Bronchial epithelial cell (primary cell): ENCODE measurements around the gene ABCA4. TPM values are rescaled to one million over a fixed set of nuclear protein-coding genes. Genes with fewer than 3 reads are reported as not detected.

Source experiments
- DNase-seq: peaks from one replicate; pipeline ENCODE4 v3.0.0-alpha.2; 2010; ENCODE audit warnings: low read depth
- FAIRE-seq: peaks from 2 replicates; lab custom pipeline; 2011; peaks lifted over from hg19 to GRCh38; lab: Jason Lieb, UNC
- H3K27me3 ChIP-seq: 2 replicates; pipeline ENCODE4 v1.5.1; 2011; ENCODE audit warnings: low read length; ENCODE audit not compliant: control insufficient read depth, insufficient read depth
- H3K36me3 ChIP-seq: 2 replicates; pipeline ENCODE4 v1.5.1; 2011; ENCODE audit warnings: low read length; ENCODE audit not compliant: control insufficient read depth, insufficient read depth
- H3K4me3 ChIP-seq: 2 replicates; pipeline ENCODE4 v1.5.1; 2011; ENCODE audit warnings: mild to moderate bottlenecking, low read depth, low read length, control low read depth
- CTCF ChIP-seq: IDR thresholded peaks from 2 replicates; pipeline ENCODE4 v1.5.1; 2011; ENCODE audit warnings: mild to moderate bottlenecking, moderate library complexity, low read length, control low read depth, inconsistent platforms; ENCODE audit not compliant: insufficient read depth, severe bottlenecking
- total RNA-seq: library from RNA; depleted of rRNA; stranded (reverse); fragments of >200 nt; gene quantifications from 2 replicates; pipeline ENCODE4 v1.2.1, GENCODE V29; 2014

ABCA4 gene
- total RNA-seq, 1 donor from 2014 or later: under 0.01 TPM

DNA sequence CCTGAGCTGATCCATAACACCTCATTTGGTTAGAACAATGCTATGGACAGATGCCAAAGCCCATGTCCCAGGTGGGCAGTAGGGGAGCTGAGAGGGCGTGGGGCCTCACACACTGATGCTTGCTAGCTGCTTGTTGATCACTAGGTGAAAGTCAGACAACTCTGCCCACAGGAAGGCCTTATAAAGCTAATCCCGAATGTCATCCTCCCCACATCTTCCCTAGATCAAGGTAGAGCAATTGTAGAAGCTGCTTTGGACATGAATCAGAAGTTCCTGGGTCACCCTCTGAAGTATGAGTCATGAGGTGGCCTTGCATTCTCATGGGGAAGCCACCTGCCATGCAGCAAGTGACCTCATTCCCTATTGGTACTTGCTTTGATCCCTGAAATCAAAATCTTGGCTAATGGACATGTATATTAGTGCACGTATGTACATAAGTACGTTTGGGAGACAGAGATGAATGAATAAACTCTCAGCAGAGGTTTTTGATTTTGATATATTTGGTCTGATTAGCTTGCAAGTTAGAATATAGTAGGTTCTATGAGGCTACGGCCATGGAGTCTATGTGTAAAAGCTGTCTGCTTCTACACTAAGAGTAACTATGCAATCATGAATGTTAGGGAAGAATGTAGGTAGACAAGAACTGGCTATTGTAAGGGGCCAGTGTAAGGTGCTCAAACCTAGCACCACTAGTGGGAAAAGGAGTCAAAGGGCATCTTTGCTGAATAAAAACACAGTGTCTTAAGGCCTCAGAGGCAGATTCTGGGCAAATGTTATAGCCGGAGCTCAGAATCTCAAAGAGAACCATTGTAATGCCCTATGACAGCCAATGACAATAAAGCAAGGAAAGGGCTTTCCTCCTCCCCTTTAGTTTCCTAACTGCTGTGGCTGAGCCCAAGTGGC is 52.6 kb downstream of the ABCA4 start:
- Histone ChIP-seq H3K36me3 (no peaks in the 10 kb centered on the region), H3K27me3 (no peaks in the 10 kb centered on the region), H3K4me3 (no peak overlapping the region)
- DNase-seq (peak; percentile 60), FAIRE-seq (no peak)
- no peak for TF ChIP-seq CTCF

DNA sequence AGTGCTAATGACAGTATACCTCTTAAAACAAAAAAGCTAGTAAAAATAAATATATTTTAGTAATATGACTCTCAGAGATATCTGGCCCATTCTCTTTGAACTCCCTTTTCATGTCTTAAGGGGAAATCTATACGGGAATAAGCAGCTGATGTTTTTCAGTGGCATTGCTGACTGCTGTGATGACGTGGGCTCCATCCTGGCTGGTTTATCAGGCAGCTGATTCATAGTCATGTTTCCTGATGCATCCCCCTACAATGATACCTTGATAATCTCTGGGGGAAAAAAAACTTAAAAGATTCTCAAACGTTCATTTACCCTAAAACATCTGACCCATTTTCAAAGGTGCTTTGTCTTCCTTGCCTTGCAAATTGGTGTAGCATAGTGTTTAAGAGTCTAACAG is 53.8 kb downstream of the ABCA4 start:
- Histone ChIP-seq H3K27me3 (no peaks in the 10 kb centered on the region), H3K4me3 (no peak overlapping the region), H3K36me3 (no peaks in the 10 kb centered on the region)
- FAIRE-seq (no peak), DNase-seq (no peak)
- TF ChIP-seq CTCF: no peak

- FAIRE-seq (peak; percentile 66), DNase-seq (peak; percentile 32)
- Histone ChIP-seq H3K36me3 (no peaks in the 10 kb centered on the region), H3K4me3 (no peak overlapping the region), H3K27me3 (no peaks in the 10 kb centered on the region)
- peak; percentile 53 for TF ChIP-seq CTCF
Measured at GRCh38 chr1:94063379-94063778, 57.6 kb downstream of the ABCA4 start.

DNA sequence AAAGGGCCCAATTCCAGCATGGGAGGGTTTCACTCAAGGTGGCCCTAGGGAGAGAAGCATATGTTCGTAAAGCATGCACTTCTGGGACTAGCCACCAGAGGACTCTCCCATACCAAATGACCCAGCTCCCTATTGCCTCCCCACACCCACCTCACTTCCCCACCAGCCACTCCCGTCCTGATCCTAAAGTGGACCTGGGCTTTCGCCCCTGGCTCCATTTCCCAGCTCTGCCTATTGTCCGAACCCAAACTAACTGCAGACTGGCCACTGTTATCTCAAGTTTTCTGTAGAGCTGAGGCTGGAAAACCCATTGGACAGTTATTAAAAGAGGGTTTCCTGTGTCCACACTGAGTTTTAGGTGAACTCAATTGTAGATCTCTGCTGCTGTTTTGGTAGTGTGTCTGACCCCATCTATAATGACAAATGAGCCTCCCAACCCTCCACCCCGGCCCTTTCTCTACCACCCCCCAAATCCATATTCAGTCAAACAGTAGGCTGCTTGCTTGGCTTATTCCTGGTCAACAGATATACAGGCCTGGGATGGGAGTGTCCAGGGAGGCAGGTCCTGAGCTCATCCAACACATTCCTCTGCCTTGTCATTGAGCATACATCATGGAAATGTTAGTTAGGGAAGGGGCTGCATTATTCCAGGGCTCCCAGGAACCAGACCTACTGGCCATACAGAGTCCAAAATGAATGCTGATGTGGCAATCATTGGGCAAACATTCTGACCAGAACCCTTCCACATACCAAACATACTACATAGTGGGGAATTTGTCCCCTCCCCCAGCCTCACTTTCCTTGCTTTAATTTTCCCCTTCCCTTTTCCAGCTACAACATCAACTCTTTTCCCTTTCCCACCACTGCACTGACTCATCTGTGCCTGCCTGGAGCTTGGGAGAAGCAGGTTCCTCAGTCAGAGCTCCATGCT is 59.2 kb downstream of the ABCA4 start:
- H3K4me3 ChIP-seq: no peak overlapping the region
- H3K36me3 ChIP-seq: no peaks in the 10 kb centered on the region
- FAIRE-seq (peak; percentile 58), DNase-seq (peak; percentile 66)
- TF ChIP-seq CTCF: peak; percentile 97
- H3K27me3 ChIP-seq: no peaks in the 10 kb centered on the region

DNA sequence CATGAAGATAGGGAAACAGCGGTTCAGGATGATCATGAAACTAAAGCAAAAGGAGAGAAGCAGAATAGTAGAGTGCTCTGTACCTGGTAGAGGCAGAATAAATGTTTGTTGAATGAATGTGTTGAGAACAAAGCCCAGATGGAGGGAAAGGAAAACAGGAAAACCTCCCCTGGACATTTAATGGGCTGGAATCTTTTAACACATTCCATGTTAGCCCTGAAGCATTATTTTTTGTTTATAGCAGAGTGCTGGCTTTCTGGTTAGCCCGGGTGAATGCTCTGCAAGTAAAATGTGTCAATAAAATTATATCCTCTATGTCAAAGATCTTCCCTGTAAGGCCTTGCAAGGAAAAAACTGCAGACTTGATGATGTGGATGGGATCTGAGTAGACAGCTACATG is 60.2 kb downstream of the ABCA4 start:
- H3K4me3 ChIP-seq: no peak overlapping the region
- no peaks in the 10 kb centered on the region for H3K36me3 ChIP-seq
- FAIRE-seq: no peak
- H3K27me3 ChIP-seq: no peaks in the 10 kb centered on the region
- no peak for TF ChIP-seq CTCF
- DNase-seq: no peak
